PC-3 (cell line): Measurements from ENCODE around the gene NPNT. TPM values are rescaled to one million over a fixed set of nuclear protein-coding genes. Genes with fewer than 3 reads are reported as not detected.

ENCODE experiments used
- ATAC-seq: fragments of 200-7000 bp; cut with Tn5 transposase; 2 replicates; pipeline ENCODE4 v1.9.1; 2020; ENCODE audit warnings: mild to moderate bottlenecking, moderate library complexity
- BruUV-seq: library from RNA; stranded (reverse); fragments of 400-500 nt; replicated peaks from 2 replicates; lab custom pipeline; 2021; lab: Mats Ljungman, UMichigan
- CTCF ChIA-PET: fragments of 300-600 bp; sonication (Branson Sonifier 250); formaldehyde crosslinking; loops from one replicate; lab custom pipeline; 2022; ENCODE audit warnings: antibody characterized with exemption; lab: Charles Lee
- POLR2A ChIA-PET: fragments of 300-600 bp; sonication (Branson Sonifier 250); formaldehyde crosslinking; loops from one replicate; lab custom pipeline; 2022; ENCODE audit warnings: antibody characterized with exemption; ENCODE audit not compliant: unreplicated experiment; lab: Charles Lee
- DNase-seq: peaks from one replicate; pipeline ENCODE4 v3.0.0-alpha.2; 2015
- H2AFZ ChIP-seq: fragments of 300-600 bp; sonication (generic); 2 replicates; pipeline ENCODE4 v1.6.0; 2016; ENCODE audit warnings: antibody characterized with exemption, low read length
- H3F3A ChIP-seq: fragments of 300-600 bp; sonication (generic); one replicate; pipeline ENCODE4 v1.6.0; 2017; ENCODE audit warnings: antibody characterized with exemption, low read length, control low read depth, mild to moderate bottlenecking; ENCODE audit not compliant: unreplicated experiment
- H3K27ac ChIP-seq: fragments of 300-600 bp; sonication (generic); 2 replicates; pipeline ENCODE4 v1.5.1; 2016; ENCODE audit warnings: mild to moderate bottlenecking, low read length
- H3K27me3 ChIP-seq: fragments of 300-600 bp; sonication (generic); 2 replicates; pipeline ENCODE4 v1.6.1; 2016; ENCODE audit warnings: low read length, mixed read lengths
- H3K36me3 ChIP-seq: fragments of 300-600 bp; sonication (generic); 2 replicates; pipeline ENCODE4 v1.6.1; 2016; ENCODE audit warnings: low read depth, mixed run types, low read length, mixed read lengths
- H3K4me1 ChIP-seq: fragments of 300-600 bp; sonication (generic); 2 replicates; pipeline ENCODE4 v1.5.1; 2016; ENCODE audit warnings: low read length; ENCODE audit not compliant: insufficient read depth
- H3K4me2 ChIP-seq: fragments of 300-600 bp; sonication (generic); 2 replicates; pipeline ENCODE4 v1.6.0; 2016; ENCODE audit warnings: low read length
- H3K4me3 ChIP-seq: fragments of 300-600 bp; sonication (generic); 2 replicates; pipeline ENCODE4 v1.5.1; 2016; ENCODE audit warnings: mild to moderate bottlenecking, low read length, mixed read lengths
- H3K79me2 ChIP-seq: fragments of 300-600 bp; sonication (generic); 2 replicates; pipeline ENCODE4 v1.6.1; 2017; ENCODE audit warnings: low read length, mixed read lengths
- H3K9ac ChIP-seq: fragments of 300-600 bp; sonication (generic); 2 replicates; pipeline ENCODE4 v1.6.0; 2016; ENCODE audit warnings: mild to moderate bottlenecking, low read length
- H3K9me2 ChIP-seq: fragments of 300-600 bp; sonication (generic); replicated peaks from 2 replicates; pipeline ENCODE4 v1.6.1; 2016; ENCODE audit warnings: mixed run types, low read length, mixed read lengths
- H3K9me3 ChIP-seq: fragments of 300-600 bp; sonication (generic); 2 replicates; pipeline ENCODE4 v1.6.1; 2016; ENCODE audit warnings: low read length, mixed read lengths
- H4K20me1 ChIP-seq: fragments of 300-600 bp; sonication (generic); 2 replicates; pipeline ENCODE4 v1.6.1; 2016; ENCODE audit warnings: low read length, mixed read lengths
- EZH2 ChIP-seq: fragments of 300-600 bp; sonication (generic); IDR thresholded peaks from one replicate; pipeline ENCODE4 v1.6.1; 2017; ENCODE audit warnings: antibody characterized with exemption, mild to moderate bottlenecking, low read length; ENCODE audit not compliant: unreplicated experiment
- EZH2phosphoT487 ChIP-seq: fragments of 300-600 bp; sonication (generic); IDR thresholded peaks from 2 replicates; pipeline ENCODE4 v1.6.1; 2018; ENCODE audit warnings: mild to moderate bottlenecking, antibody characterized with exemption, low read length, borderline replicate concordance
- intact Hi-C: fragments of 100-400 bp; cut with micrococcal nuclease; formaldehyde crosslinking; loops from 2 replicates; pipeline ENCODE4 v1.9.0; 2023
- total RNA-seq: library from RNA; depleted of rRNA; stranded (reverse); fragments of >200 nt; gene quantifications from 2 replicates; pipeline ENCODE4 v1.2.3, GENCODE V29; 2014
- TF ChIP-seq, protein P1 (sequence below): fragments of 300-600 bp; sonication (generic); conservative IDR thresholded peaks from 2 replicates; pipeline ENCODE4 v1.5.1; 2017; ENCODE audit warnings: antibody characterized with exemption, low read depth, mild to moderate bottlenecking, low read length

The NPNT gene
- total RNA-seq, 1 experiment from 2014 or later, result 29.7 TPM

DNA sequence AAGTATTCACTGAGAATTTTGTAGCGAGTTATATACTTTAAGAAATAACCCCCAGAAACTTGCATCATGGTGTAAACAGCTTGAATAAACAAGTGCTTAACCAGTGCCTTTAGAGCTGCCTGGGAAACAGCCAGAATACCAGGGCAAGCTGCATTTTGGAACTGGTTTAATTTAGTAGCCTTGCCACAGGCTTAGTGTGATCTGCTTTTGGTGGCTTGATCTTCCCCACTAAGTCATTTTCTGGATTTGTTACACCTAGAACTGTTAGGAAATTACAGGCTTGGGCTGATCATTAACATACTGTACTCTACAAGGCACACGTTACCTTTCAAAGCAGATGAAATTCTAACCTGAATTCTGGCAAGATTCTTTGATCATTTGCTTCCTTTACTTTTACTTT is 35.4 kb downstream of the NPNT start:
- H4K20me1 ChIP-seq, result no peaks in the 10 kb centered on the region
- H3K4me2 ChIP-seq, result no peak overlapping the region
- no peaks in the 10 kb centered on the region for H3K9me3 ChIP-seq
- H3K79me2 ChIP-seq, result no peaks in the 10 kb centered on the region
- CTCF ChIA-PET, result no interaction called here
- intact Hi-C loops, result no loop called here
- H3K4me1 ChIP-seq, result peaks cover 3% of the 10 kb centered on the region; the same call in 1 of the 2 replicates
- TF ChIP-seq, protein P1, sequence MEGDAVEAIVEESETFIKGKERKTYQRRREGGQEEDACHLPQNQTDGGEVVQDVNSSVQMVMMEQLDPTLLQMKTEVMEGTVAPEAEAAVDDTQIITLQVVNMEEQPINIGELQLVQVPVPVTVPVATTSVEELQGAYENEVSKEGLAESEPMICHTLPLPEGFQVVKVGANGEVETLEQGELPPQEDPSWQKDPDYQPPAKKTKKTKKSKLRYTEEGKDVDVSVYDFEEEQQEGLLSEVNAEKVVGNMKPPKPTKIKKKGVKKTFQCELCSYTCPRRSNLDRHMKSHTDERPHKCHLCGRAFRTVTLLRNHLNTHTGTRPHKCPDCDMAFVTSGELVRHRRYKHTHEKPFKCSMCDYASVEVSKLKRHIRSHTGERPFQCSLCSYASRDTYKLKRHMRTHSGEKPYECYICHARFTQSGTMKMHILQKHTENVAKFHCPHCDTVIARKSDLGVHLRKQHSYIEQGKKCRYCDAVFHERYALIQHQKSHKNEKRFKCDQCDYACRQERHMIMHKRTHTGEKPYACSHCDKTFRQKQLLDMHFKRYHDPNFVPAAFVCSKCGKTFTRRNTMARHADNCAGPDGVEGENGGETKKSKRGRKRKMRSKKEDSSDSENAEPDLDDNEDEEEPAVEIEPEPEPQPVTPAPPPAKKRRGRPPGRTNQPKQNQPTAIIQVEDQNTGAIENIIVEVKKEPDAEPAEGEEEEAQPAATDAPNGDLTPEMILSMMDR, result no peak
- TF ChIP-seq EZH2 (no peak), EZH2phosphoT487 (no peak)
- no peaks in the 10 kb centered on the region for H3F3A ChIP-seq
- BruUV-seq, result no TSS peak
- no peaks in the 10 kb centered on the region for H3K27me3 ChIP-seq
- ATAC-seq (no peak), DNase-seq (no peak)
- POLR2A ChIA-PET, result interaction anchor here (0.6 kb wide), 1 partner anchor 700 kb away, joined by 3 read pairs; no protein-coding TSS in a partner anchor
- no peak overlapping the region for H3K9ac ChIP-seq
- H2AFZ ChIP-seq, result no peak overlapping the region
- no peaks in the 10 kb centered on the region for H3K36me3 ChIP-seq
- H3K4me3 ChIP-seq, result no peak overlapping the region
- no peak overlapping the region for H3K27ac ChIP-seq
- H3K9me2 ChIP-seq, result no peaks in the 10 kb centered on the region

DNA sequence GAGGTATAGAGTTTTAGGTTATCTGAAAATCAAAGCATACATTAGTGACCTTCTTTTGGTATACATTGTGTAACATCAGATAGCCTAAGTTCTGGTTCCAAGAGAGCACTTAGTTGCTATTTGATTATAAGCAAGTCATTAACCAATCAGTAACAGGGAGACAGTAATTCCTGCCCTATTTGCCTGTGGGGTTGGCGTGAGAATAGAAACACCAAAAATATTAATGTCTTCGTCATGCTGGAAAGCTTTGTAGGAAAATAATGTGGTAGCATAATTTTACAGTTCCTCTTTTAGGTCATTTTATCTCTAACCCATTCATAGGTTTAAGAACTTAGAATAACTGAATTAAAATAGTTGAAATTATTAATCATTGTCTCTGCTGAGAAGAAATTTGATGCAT is 37.8 kb downstream of the NPNT start:
- no peaks in the 10 kb centered on the region for H3K79me2 ChIP-seq
- BruUV-seq, result no TSS peak
- POLR2A ChIA-PET, result no interaction called here
- H2AFZ ChIP-seq, result no peak overlapping the region
- ATAC-seq, result no peak
- H3K27me3 ChIP-seq, result no peaks in the 10 kb centered on the region
- H4K20me1 ChIP-seq, result no peaks in the 10 kb centered on the region
- H3K9me2 ChIP-seq, result no peaks in the 10 kb centered on the region
- no peak overlapping the region for H3K4me2 ChIP-seq
- TF ChIP-seq EZH2phosphoT487 (no peak), EZH2 (no peak)
- TF ChIP-seq, protein P1, result no peak
- H3K4me1 ChIP-seq, result no peaks in the 10 kb centered on the region
- no peaks in the 10 kb centered on the region for H3K36me3 ChIP-seq
- DNase-seq, result no peak
- H3K9ac ChIP-seq, result no peak overlapping the region
- no peak overlapping the region for H3K27ac ChIP-seq
- no peak overlapping the region for H3K4me3 ChIP-seq
- H3F3A ChIP-seq, result no peaks in the 10 kb centered on the region
- intact Hi-C loops, result no loop called here
- CTCF ChIA-PET, result no interaction called here
- H3K9me3 ChIP-seq, result no peaks in the 10 kb centered on the region

DNA sequence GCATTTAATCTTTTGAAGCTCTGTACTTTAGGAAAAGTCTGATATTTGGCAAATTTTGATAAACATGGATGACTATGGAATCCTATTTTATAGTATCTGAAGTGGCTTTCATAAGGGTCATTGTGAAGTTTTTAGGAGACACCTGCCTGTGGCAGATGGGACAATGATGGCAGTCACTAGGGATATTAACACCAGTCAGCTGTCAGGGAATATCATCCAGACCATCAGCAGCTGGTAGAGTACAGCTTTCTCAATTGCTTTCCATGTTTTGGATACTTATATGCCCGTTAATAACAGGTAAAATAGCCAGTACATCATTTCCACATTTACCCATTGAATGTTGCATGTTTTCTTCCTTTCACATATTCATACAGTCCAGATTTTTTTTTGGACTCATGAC is 39.1 kb downstream of the NPNT start:
- TF ChIP-seq EZH2 (no peak), EZH2phosphoT487 (no peak)
- TF ChIP-seq, protein P1, result no peak
- Histone ChIP-seq H3K4me1 (no peaks in the 10 kb centered on the region), H3K79me2 (no peaks in the 10 kb centered on the region), H3F3A (no peaks in the 10 kb centered on the region), H3K27me3 (no peaks in the 10 kb centered on the region), H3K4me3 (no peak overlapping the region), H3K9me2 (no peaks in the 10 kb centered on the region), H3K9me3 (no peaks in the 10 kb centered on the region), H2AFZ (no peak overlapping the region), H3K36me3 (no peaks in the 10 kb centered on the region), H4K20me1 (no peaks in the 10 kb centered on the region), H3K4me2 (no peak overlapping the region), H3K27ac (no peak overlapping the region), H3K9ac (no peak overlapping the region)
- BruUV-seq, result no TSS peak
- DNase-seq (no peak), ATAC-seq (no peak)
- POLR2A ChIA-PET, result no interaction called here
- CTCF ChIA-PET, result no interaction called here
- intact Hi-C loops, result no loop called here
